ENCODE measurements around the gene GRIK5. TPM values are rescaled to one million over a fixed set of nuclear protein-coding genes. Genes with fewer than 3 reads are reported as not detected.

Gene GRIK5
- total RNA-seq, 2 experiments from 2014 or later = 0.73 to 1.3 TPM

GRCh38 chr19:41958367-41959055 lies 111.5 kb downstream of the GRIK5 start:
- BruUV-seq (replicated peaks) = TSS peak; percentile 77
- peak overlapping the region; percentile 65 for H3K27ac ChIP-seq (ENCODE audit: low read depth, low read length, poor library complexity, severe bottlenecking)
- no peaks in the 10 kb centered on the region for H3K9me3 ChIP-seq (ENCODE audit: low read length)
- peak overlapping the region; percentile 95 for H3K4me2 ChIP-seq (ENCODE audit: low read length)
- peaks cover 19% of the 10 kb centered on the region for H3K4me1 ChIP-seq (ENCODE audit: insufficient read depth, low read length, poor library complexity, severe bottlenecking)
- DNase-seq (ENCODE audit: low spot score) = peak; percentile 81
- intact Hi-C loops (cut with micrococcal nuclease; ENCODE audit: unreplicated experiment) = loop anchor here (1.0 to 10.0 kb wide), 4 partner anchors 36 to 164 kb away; partner anchors contain the start of genes ATP1A3 and CEACAM3
- no peaks in the 10 kb centered on the region for H4K20me1 ChIP-seq (ENCODE audit: insufficient read depth, low read length)
- CTCF ChIA-PET (ENCODE audit: unreplicated experiment) = no interaction called here
- H3K4me3 ChIP-seq (ENCODE audit: low read depth, low read length, poor library complexity, severe bottlenecking) = peak overlapping the region; percentile 88
- H2AFZ ChIP-seq (ENCODE audit: low read length) = peak overlapping the region; percentile 32; the same call in 1 of the 2 replicates
- H3K36me3 ChIP-seq (ENCODE audit: insufficient read depth, low read length) = peaks cover 26% of the 10 kb centered on the region
- H3K9me2 ChIP-seq (ENCODE audit: insufficient read depth, low read length) = no peaks in the 10 kb centered on the region
- H3K79me2 ChIP-seq (ENCODE audit: insufficient read depth, low read depth, low read length) = peaks cover 4% of the 10 kb centered on the region; the same call in 1 of the 2 replicates
- TF ChIP-seq EZH2phosphoT487 (IDR thresholded peaks at IDR 0.05; ENCODE audit: borderline replicate concordance, low read depth, low read length) = no peak
- no peak for TF ChIP-seq CTCF (conservative IDR thresholded peaks at IDR 0.05; ENCODE audit: low read length)
- POLR2A ChIA-PET = interaction anchor here (1.1 kb wide), 2 partner anchors 13 to 99 kb away, joined by 4 to 5 read pairs; partner anchors contain the start of gene RPS19

GRCh38 chr19:41957838-41958366 lies 112.1 kb downstream of the GRIK5 start:
- intact Hi-C loops (cut with micrococcal nuclease; ENCODE audit: unreplicated experiment) = loop anchor here (1.0 to 10.0 kb wide), 4 partner anchors 37 to 163 kb away; partner anchors contain the start of genes ATP1A3 and CEACAM3
- ChIA-PET CTCF (ENCODE audit: unreplicated experiment) (no interaction called here), POLR2A (interaction anchor here (1.1 kb wide), 2 partner anchors 13 to 98 kb away, joined by 4 to 5 read pairs; partner anchors contain the start of gene RPS19)
- Histone ChIP-seq H3K4me3 (ENCODE audit: low read depth, low read length, poor library complexity, severe bottlenecking) (peak overlapping the region; percentile 88), H3K4me1 (ENCODE audit: insufficient read depth, low read length, poor library complexity, severe bottlenecking) (peaks cover 24% of the 10 kb centered on the region), H3K27ac (ENCODE audit: low read depth, low read length, poor library complexity, severe bottlenecking) (peak overlapping the region; percentile 65), H3K9me3 (ENCODE audit: low read length) (no peaks in the 10 kb centered on the region), H4K20me1 (ENCODE audit: insufficient read depth, low read length) (no peaks in the 10 kb centered on the region), H2AFZ (ENCODE audit: low read length) (no peak overlapping the region), H3K4me2 (ENCODE audit: low read length) (peak overlapping the region; percentile 95), H3K79me2 (ENCODE audit: insufficient read depth, low read depth, low read length) (peaks cover 4% of the 10 kb centered on the region; the same call in 1 of the 2 replicates), H3K9me2 (ENCODE audit: insufficient read depth, low read length) (no peaks in the 10 kb centered on the region), H3K36me3 (ENCODE audit: insufficient read depth, low read length) (peaks cover 26% of the 10 kb centered on the region)
- peak; percentile 90 for TF ChIP-seq CTCF (conservative IDR thresholded peaks at IDR 0.05; ENCODE audit: low read length)
- TF ChIP-seq EZH2phosphoT487 (IDR thresholded peaks at IDR 0.05; ENCODE audit: borderline replicate concordance, low read depth, low read length) = no peak
- BruUV-seq (replicated peaks) = no TSS peak
- peak; percentile 80 for DNase-seq (ENCODE audit: low spot score)

Data from OCI-LY7 (cell line).